Immature natural killer cell (primary cell): ENCODE measurements around the gene UNK. TPM values are rescaled to one million over a fixed set of nuclear protein-coding genes. Genes with fewer than 3 reads are reported as not detected.
A peak's percentile ranks its signal among the peaks of the same experiment; 100 is the strongest.

Experiments used
- DNase-seq, 3 donors: peaks; one replicate each; pipeline ENCODE4 v3.0.0; 2022; ENCODE audit warnings: mixed read lengths in 1 of 3
- H3K27ac Mint-ChIP-seq, 6 donors: one replicate each; pipeline ENCODE4 v1.8.0; 2020; ENCODE audit warnings: mixed read lengths in 6 of 6, mild to moderate bottlenecking in 5 of 6, inconsistent platforms in 4 of 6, moderate library complexity in 3 of 6
- H3K27me3 Mint-ChIP-seq, 3 donors: one replicate each; pipeline ENCODE4 v1.8.0; 2020 to 2021; ENCODE audit warnings: low read depth in 3 of 3, mild to moderate bottlenecking in 3 of 3, mixed read lengths in 3 of 3, moderate library complexity in 3 of 3, inconsistent platforms in 1 of 3
- H3K36me3 Mint-ChIP-seq, 3 donors: one replicate each; pipeline ENCODE4 v1.8.0; 2020; ENCODE audit warnings: mixed read lengths in 3 of 3, inconsistent platforms in 2 of 3, mild to moderate bottlenecking in 2 of 3
- H3K4me1 Mint-ChIP-seq, 2 donors: one replicate each; pipeline ENCODE4 v1.8.0; 2020; ENCODE audit warnings: inconsistent platforms in 2 of 2, mild to moderate bottlenecking in 2 of 2, mixed read lengths in 2 of 2, moderate library complexity in 1 of 2
- H3K4me3 Mint-ChIP-seq, 5 donors: one replicate each; pipeline ENCODE4 v1.8.0; 2020; ENCODE audit warnings: mild to moderate bottlenecking in 5 of 5, mixed read lengths in 5 of 5, inconsistent platforms in 3 of 5, moderate library complexity in 3 of 5
- H3K9me3 Mint-ChIP-seq, 6 donors: one replicate each; pipeline ENCODE4 v1.8.0; 2020; ENCODE audit warnings: mild to moderate bottlenecking in 6 of 6, mixed read lengths in 6 of 6, inconsistent platforms in 4 of 6, moderate library complexity in 3 of 6
- polyA plus RNA-seq, 3 donors: library from polyadenylated mRNA; unstranded; fragments of 300-500 nt; fragmentation: Illumina TruSeq; gene quantifications; one replicate each; pipeline ENCODE4 v1.2.3, GENCODE V29; 2021

UNK gene
- polyA plus RNA-seq, 3 donors from 2014 or later: 26.0 to 48.4 (median 34.4) TPM

GRCh38 chr17:75749545-75750389 lies 34.8 kb upstream of the UNK start:
- Mint-ChIP-seq H3K9me3 (no peaks in the 10 kb centered on the region), H3K27ac (peak overlapping the region in 1 of 6 donors; percentile 4), H3K4me1 (peaks cover 15% of the 10 kb centered on the region in 2 donors), H3K36me3 (no peaks in the 10 kb centered on the region), H3K4me3 (peak overlapping the region in 1 of 5 donors; percentile 17), H3K27me3 (peaks cover 4 to 5% (median 5%) of the 10 kb centered on the region in 3 donors)
- DNase-seq: peak; percentile 79 to 84 (median 79)

- peaks cover 17 to 18% of the 10 kb centered on the region in 2 donors for H3K4me1 Mint-ChIP-seq
- H3K9me3 Mint-ChIP-seq: no peaks in the 10 kb centered on the region
- H3K4me3 Mint-ChIP-seq: no peak overlapping the region
- H3K36me3 Mint-ChIP-seq: no peaks in the 10 kb centered on the region
- no peak for DNase-seq
- no peak overlapping the region for H3K27ac Mint-ChIP-seq
- peaks cover 4 to 5% (median 5%) of the 10 kb centered on the region in 3 donors for H3K27me3 Mint-ChIP-seq
Observed at GRCh38 chr17:75750661-75751423, 33.8 kb upstream of the UNK start.

- Mint-ChIP-seq H3K9me3 (no peaks in the 10 kb centered on the region), H3K36me3 (no peaks in the 10 kb centered on the region), H3K4me3 (no peak overlapping the region), H3K27me3 (peaks cover 3 to 5% (median 4%) of the 10 kb centered on the region in 3 donors), H3K4me1 (peaks cover 17 to 18% of the 10 kb centered on the region in 2 donors), H3K27ac (no peak overlapping the region)
- no peak for DNase-seq
Observed at GRCh38 chr17:75751676-75752404, 32.8 kb upstream of the UNK start.

GRCh38 chr17:75752405-75752709 lies 32.2 kb upstream of the UNK start:
- Mint-ChIP-seq H3K9me3 (no peaks in the 10 kb centered on the region), H3K4me1 (peaks cover 17 to 18% of the 10 kb centered on the region in 2 donors), H3K27ac (no peak overlapping the region), H3K27me3 (peaks cover 3 to 5% (median 4%) of the 10 kb centered on the region in 3 donors), H3K36me3 (no peaks in the 10 kb centered on the region), H3K4me3 (peak overlapping the region in 3 of 5 donors; percentile 35 to 59 (median 55))
- DNase-seq: no peak

DNA sequence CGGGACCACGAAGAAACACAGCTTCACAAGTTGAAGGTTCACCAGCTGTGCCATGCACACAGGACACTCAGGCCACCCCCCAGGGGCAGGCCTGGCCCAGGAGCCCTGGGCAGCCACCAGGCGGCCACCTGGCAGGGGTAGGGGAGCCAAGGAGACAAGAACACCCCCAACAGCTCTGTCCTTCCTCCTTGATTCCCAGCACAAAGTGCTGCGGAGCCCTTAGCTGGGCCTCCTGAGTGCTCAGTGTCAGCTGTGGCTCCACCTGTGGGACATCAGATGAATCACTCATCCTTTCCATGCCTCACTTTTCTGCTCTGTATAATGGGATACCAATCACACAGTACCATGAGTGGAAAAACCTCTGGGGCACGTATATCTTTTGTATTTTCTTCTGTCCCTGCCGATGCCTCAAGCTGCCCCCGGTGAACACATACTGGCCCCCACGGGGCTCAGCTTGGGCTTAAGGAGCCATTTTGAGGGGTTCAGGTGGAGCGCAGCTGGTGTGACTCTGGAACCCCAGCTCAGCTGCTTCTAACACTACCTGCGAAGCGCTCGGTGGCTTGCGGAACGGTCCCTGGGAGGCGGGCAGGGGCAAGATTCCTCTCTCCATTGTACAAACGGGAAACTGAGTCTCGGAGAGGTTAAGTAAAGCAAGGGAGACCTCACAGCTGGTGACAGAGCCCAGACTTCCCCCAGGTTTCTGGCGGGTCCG lies 31.6 kb upstream of the UNK start:
- H3K4me3 Mint-ChIP-seq: peak overlapping the region; percentile 44 to 66 (median 63)
- H3K27me3 Mint-ChIP-seq: peaks cover 0 to 3% (median 3%) of the 10 kb centered on the region in 3 donors
- H3K36me3 Mint-ChIP-seq: no peaks in the 10 kb centered on the region
- no peak for DNase-seq
- H3K27ac Mint-ChIP-seq: peak overlapping the region in 1 of 6 donors; percentile 24
- H3K9me3 Mint-ChIP-seq: no peaks in the 10 kb centered on the region
- H3K4me1 Mint-ChIP-seq: peaks cover 13 to 14% of the 10 kb centered on the region in 2 donors

DNA sequence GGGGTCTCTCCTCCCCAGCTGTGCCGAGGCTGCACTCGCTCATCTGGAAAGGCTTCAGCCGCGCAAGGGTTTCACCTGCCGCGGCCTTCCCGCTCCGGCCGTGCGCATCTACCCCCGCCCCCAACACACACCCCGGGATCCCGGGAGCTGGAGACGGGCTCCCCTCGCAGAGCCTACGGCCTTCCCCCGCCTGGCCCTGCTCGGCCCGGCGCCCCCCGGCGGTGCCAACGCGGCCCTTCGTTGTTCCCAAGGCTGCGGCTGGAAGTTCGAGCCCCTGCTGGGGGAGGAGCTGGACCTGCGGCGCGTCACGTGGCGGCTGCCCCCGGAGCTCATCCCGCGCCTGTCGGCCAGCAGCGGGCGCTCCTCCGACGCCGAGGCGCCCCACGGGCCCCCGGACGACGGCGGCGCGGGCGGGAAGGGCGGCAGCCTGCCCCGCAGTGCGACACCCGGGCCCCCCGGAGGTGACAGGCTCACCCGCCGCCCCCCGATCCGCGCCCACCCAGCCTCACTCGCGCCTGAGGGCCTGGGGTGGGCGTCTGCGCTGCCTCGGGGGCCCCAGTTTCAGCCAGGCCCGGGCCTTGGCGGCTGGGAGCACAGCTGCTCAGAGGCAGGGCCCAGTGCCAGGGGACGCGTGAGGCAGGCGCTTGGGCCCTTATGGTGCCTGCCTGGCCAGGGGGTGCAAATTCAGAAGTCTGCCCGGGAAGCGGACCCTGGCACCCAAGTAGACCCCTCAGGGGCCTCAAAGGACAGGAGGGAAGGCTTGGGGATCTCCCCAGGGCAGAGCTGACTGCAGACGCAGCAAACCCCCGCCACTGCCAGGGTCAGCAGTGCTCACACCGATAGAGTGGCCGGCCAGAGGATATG lies 30.9 kb upstream of the UNK start:
- H3K4me1 Mint-ChIP-seq: peaks cover 11 to 14% of the 10 kb centered on the region in 2 donors
- no peaks in the 10 kb centered on the region for H3K9me3 Mint-ChIP-seq
- DNase-seq: peak; percentile 72 to 77 (median 77)
- H3K27ac Mint-ChIP-seq: no peak overlapping the region
- H3K27me3 Mint-ChIP-seq: peaks cover 0 to 3% (median 3%) of the 10 kb centered on the region in 3 donors
- H3K36me3 Mint-ChIP-seq: no peaks in the 10 kb centered on the region
- peak overlapping the region in 4 of 5 donors; percentile 51 to 66 (median 64) for H3K4me3 Mint-ChIP-seq

- H3K36me3 Mint-ChIP-seq: no peaks in the 10 kb centered on the region
- peaks cover 0 to 3% (median 3%) of the 10 kb centered on the region in 3 donors for H3K27me3 Mint-ChIP-seq
- no peak for DNase-seq
- no peaks in the 10 kb centered on the region for H3K9me3 Mint-ChIP-seq
- peaks cover 11 to 14% of the 10 kb centered on the region in 2 donors for H3K4me1 Mint-ChIP-seq
- peak overlapping the region in 4 of 6 donors; percentile 57 to 68 (median 63) for H3K27ac Mint-ChIP-seq
- H3K4me3 Mint-ChIP-seq: peak overlapping the region; percentile 38 to 82 (median 66)
Observed at GRCh38 chr17:75754378-75755204, 30.0 kb upstream of the UNK start.

DNA sequence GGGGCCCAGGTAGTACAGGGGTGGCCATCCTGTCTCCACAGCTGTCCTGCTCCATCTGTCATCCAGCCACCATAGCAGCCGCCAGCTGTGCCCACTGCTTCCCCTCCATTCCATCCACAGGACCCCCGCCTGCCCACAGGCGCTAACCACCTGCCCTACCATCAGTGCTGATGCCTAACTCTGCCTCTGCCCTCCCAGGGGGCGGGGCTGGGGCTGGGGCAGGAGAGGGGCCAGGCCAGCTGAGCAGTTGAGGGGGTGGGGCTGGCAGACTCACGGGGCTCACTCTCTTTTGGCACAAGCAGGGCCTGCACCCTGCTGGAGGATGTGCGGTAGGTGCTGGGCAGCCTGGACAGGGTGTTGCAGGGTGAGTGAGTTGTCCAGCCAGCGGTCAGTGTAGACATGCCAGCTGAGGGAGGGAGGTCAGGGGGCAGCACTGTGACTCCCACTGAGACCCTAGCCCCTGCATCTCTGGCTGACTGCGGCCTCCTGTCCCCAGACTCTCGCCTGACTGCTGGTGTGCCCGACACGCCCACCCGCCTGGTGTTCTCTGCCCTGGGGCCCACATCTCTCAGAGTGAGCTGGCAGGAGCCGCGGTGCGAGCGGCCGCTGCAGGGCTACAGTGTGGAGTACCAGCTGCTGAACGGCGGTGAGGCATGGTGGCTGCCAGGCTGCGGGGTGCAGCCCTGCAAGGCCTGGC lies 29.3 kb upstream of the UNK start:
- peaks cover 6 to 9% of the 10 kb centered on the region in 2 donors for H3K4me1 Mint-ChIP-seq
- H3K4me3 Mint-ChIP-seq: peak overlapping the region in 1 of 5 donors; percentile 82
- no peak for DNase-seq
- H3K27me3 Mint-ChIP-seq: peaks cover 0 to 3% (median 1%) of the 10 kb centered on the region in 3 donors
- no peaks in the 10 kb centered on the region for H3K9me3 Mint-ChIP-seq
- no peaks in the 10 kb centered on the region for H3K36me3 Mint-ChIP-seq
- H3K27ac Mint-ChIP-seq: peak overlapping the region in 1 of 6 donors; percentile 68

DNA sequence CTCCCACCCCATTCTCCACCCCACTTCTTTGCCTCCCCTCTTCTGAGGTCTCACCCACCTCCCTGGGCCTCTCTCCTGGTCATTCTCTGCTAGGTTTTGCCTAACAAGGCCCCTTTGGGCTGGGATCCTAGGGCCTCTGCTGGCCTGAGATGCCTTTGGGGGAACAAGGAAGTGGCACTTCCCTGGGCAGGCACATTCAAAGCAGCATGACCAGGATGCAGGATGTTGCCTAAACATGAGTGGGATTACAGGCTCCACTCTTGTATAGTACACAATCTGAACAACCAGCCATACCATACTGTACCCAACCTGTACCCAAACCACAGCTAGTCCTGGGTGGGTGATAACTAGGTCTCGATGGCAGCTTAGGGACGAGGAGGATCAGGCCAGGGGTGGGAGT lies 28.6 kb upstream of the UNK start:
- H3K9me3 Mint-ChIP-seq: no peaks in the 10 kb centered on the region
- H3K36me3 Mint-ChIP-seq: no peaks in the 10 kb centered on the region
- peak overlapping the region in 1 of 5 donors; percentile 4 for H3K4me3 Mint-ChIP-seq
- no peak for DNase-seq
- H3K27ac Mint-ChIP-seq: no peak overlapping the region
- H3K4me1 Mint-ChIP-seq: peaks cover 6 to 9% of the 10 kb centered on the region in 2 donors
- H3K27me3 Mint-ChIP-seq: peaks cover 0 to 3% (median 1%) of the 10 kb centered on the region in 3 donors

DNA sequence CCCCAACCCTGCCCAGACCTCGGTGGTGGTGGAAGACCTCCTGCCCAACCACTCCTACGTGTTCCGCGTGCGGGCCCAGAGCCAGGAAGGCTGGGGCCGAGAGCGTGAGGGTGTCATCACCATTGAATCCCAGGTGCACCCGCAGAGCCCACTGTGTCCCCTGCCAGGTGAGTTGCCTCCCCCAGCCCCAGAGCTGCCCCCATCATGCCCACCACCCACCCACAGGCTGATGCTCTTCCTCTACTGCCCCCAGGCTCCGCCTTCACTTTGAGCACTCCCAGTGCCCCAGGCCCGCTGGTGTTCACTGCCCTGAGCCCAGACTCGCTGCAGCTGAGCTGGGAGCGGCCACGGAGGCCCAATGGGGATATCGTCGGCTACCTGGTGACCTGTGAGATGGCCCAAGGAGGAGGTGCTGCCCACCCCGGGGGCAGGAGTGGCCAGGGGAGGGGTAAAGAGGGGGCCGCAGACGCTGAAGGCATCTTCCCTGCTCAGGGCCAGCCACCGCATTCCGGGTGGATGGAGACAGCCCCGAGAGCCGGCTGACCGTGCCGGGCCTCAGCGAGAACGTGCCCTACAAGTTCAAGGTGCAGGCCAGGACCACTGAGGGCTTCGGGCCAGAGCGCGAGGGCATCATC lies 28.0 kb upstream of the UNK start:
- no peaks in the 10 kb centered on the region for H3K9me3 Mint-ChIP-seq
- H3K27ac Mint-ChIP-seq: no peak overlapping the region
- no peaks in the 10 kb centered on the region for H3K36me3 Mint-ChIP-seq
- no peak for DNase-seq
- H3K27me3 Mint-ChIP-seq: no peaks in the 10 kb centered on the region
- no peak overlapping the region for H3K4me3 Mint-ChIP-seq
- peaks cover 6 to 9% of the 10 kb centered on the region in 2 donors for H3K4me1 Mint-ChIP-seq

DNA sequence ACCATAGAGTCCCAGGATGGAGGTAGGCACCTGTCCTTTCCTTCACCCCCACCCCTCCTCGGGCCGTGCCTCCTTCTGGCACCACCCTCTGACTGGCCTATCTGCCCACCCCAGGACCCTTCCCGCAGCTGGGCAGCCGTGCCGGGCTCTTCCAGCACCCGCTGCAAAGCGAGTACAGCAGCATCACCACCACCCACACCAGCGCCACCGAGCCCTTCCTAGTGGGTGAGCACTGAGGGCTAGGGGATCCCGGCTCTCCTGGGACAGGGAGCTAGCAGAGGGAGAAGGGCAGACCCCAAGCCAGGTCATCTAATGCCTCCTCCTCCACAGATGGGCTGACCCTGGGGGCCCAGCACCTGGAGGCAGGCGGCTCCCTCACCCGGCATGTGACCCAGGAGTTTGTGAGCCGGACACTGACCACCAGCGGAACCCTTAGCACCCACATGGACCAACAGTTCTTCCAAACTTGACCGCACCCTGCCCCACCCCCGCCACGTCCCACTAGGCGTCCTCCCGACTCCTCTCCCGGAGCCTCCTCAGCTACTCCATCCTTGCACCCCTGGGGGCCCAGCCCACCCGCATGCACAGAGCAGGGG lies 27.4 kb upstream of the UNK start:
- Mint-ChIP-seq H3K4me3 (no peak overlapping the region), H3K27ac (no peak overlapping the region), H3K36me3 (no peaks in the 10 kb centered on the region), H3K9me3 (no peaks in the 10 kb centered on the region), H3K4me1 (peaks cover 6 to 9% of the 10 kb centered on the region in 2 donors), H3K27me3 (no peaks in the 10 kb centered on the region)
- no peak for DNase-seq
